Muscle layer of duodenum (tissue), 2 donors: ENCODE results near the gene TSPAN11.

Experiments used
- H3K27ac ChIP-seq: one replicate; pipeline ENCODE4 v1.7.0; 2013; ENCODE audit warnings: mild to moderate bottlenecking, low read length
- H3K27me3 ChIP-seq: one replicate; pipeline ENCODE4 v1.7.0; 2013; ENCODE audit warnings: low read depth, mild to moderate bottlenecking, control low read depth, low read length
- H3K36me3 ChIP-seq, 2 donors: one replicate each; pipeline ENCODE4 v1.7.0; 2013; ENCODE audit warnings: low read length in 2 of 2, control low read depth in 1 of 2, mild to moderate bottlenecking in 1 of 2; ENCODE audit not compliant: insufficient read depth in 2 of 2, control insufficient read depth in 1 of 2
- H3K4me1 ChIP-seq, 2 donors: one replicate each; pipeline ENCODE4 v1.7.0; 2013; ENCODE audit warnings: low read length in 2 of 2, mild to moderate bottlenecking in 2 of 2, control low read depth in 1 of 2, moderate library complexity in 1 of 2; ENCODE audit not compliant: insufficient read depth in 2 of 2, control insufficient read depth in 1 of 2
- H3K4me3 ChIP-seq, 2 donors: one replicate each; pipeline ENCODE4 v1.7.0; 2013; ENCODE audit warnings: low read length in 2 of 2, low read depth in 1 of 2, mild to moderate bottlenecking in 1 of 2
- H3K9me3 ChIP-seq, 2 donors: one replicate each; pipeline ENCODE4 v1.7.0; 2013; ENCODE audit warnings: low read length in 2 of 2, control low read depth in 1 of 2, mild to moderate bottlenecking in 1 of 2; ENCODE audit not compliant: control insufficient read depth in 1 of 2
- donor health status: healthy.

TSPAN11 gene

DNA sequence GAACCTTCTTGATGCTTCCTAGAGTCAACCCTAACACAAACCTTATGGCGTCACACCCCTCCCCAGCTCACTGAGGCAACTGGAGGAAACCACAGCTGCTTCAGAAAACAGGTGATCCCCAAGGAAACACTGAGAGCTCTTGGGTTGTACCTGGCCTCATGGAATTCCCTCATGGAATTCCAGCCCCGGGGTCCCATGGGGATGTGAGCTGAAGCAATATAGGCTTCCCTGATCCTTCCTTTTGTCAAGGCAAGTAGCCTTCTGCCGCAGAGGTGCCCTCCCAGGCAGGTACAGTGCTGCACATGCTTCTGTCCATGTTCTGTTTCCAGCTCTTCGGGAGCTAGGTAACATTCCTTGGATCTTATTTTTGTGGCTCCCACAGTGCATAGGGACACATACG is 47.3 kb downstream of the TSPAN11 start:
- no peak overlapping the region for H3K4me3 ChIP-seq
- no peak overlapping the region for H3K27ac ChIP-seq
- peaks cover 0 to 27% of the 10 kb centered on the region in 2 donors for H3K4me1 ChIP-seq
- no peaks in the 10 kb centered on the region for H3K27me3 ChIP-seq
- H3K9me3 ChIP-seq: no peaks in the 10 kb centered on the region
- no peaks in the 10 kb centered on the region for H3K36me3 ChIP-seq

- Histone ChIP-seq H3K36me3 (no peaks in the 10 kb centered on the region), H3K4me3 (no peak overlapping the region), H3K4me1 (peaks cover under 1 to 33% of the 10 kb centered on the region in 2 donors), H3K27me3 (no peaks in the 10 kb centered on the region), H3K27ac (no peak overlapping the region), H3K9me3 (no peaks in the 10 kb centered on the region)
These were observed 48.4 kb downstream of the TSPAN11 start for GRCh38 chr12:30974746-30975500.

DNA sequence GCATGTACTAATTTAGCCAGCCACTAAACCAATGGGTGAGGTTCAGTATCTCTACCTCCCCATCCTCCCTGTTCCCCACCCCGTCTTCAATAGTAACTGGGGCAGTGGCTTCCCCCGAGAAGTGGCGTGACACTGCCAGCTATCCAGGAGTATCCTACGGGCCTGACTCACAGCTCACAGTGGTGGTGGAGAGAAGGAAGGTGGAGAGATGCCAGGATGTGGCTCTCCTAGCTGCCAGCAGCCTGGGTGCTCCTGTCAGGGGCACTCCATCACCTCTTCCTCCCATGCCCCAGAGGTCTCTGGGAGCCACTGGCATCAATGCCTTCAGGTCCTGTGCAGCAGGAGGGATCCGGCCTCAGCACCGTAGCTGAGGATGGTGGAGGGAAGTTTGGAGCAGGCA is 49.0 kb downstream of the TSPAN11 start:
- Histone ChIP-seq H3K4me1 (peaks cover 4 to 31% of the 10 kb centered on the region in 2 donors), H3K27ac (no peak overlapping the region), H3K27me3 (no peaks in the 10 kb centered on the region), H3K4me3 (no peak overlapping the region), H3K36me3 (no peaks in the 10 kb centered on the region), H3K9me3 (no peaks in the 10 kb centered on the region)

GRCh38 chr12:30976206-30976605 is 49.7 kb downstream of the TSPAN11 start:
- H3K27me3 ChIP-seq: no peaks in the 10 kb centered on the region
- H3K4me1 ChIP-seq: peaks cover 4 to 30% of the 10 kb centered on the region in 2 donors
- H3K27ac ChIP-seq: no peak overlapping the region
- no peak overlapping the region for H3K4me3 ChIP-seq
- H3K9me3 ChIP-seq: no peaks in the 10 kb centered on the region
- H3K36me3 ChIP-seq: no peaks in the 10 kb centered on the region

GRCh38 chr12:30977124-30977523 is 50.6 kb downstream of the TSPAN11 start:
- Histone ChIP-seq H3K4me1 (peaks cover 4 to 30% of the 10 kb centered on the region in 2 donors), H3K27ac (no peak overlapping the region), H3K36me3 (no peaks in the 10 kb centered on the region), H3K4me3 (no peak overlapping the region), H3K9me3 (no peaks in the 10 kb centered on the region), H3K27me3 (no peaks in the 10 kb centered on the region)

DNA sequence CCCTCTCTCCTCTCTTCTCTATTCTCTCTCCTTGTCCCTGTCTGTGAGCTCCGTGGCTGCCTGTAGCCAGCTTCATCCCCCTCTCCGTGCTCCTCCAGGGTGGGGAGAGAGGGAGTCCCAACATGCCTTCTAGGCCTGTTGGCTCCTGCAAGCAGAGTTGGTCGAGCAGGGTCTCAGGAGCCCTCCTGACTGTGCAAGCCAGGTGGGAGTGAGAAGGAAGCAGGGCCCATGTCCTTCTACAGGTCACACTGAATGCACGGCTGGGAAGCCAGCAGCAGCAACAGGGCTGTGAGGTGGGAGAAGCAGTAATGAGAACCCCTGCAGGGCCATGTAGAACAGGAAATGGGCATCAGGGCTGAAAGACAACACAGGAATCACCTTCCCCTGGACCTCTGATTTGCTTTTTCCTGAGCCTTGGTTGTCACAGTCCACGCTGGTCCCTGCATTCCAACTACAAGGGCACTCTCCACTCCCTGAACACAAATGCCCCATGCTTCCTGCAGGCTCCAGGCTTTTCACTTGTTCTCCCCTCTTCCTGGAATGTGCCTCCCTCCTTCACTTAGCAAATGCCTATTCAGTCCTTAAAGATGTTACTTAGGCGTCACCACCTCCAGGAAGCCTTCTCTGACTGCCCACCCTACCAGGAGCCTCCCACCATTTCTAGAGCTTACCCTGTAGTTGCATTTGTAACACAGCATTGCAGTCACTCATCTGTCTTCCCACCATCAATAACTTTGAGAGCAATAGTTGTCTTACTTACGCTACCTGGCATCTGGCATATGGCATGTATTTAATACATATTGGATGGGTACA is 51.2 kb downstream of the TSPAN11 start:
- H3K27ac ChIP-seq: no peak overlapping the region
- H3K36me3 ChIP-seq: no peaks in the 10 kb centered on the region
- peaks cover 4 to 30% of the 10 kb centered on the region in 2 donors for H3K4me1 ChIP-seq
- no peaks in the 10 kb centered on the region for H3K27me3 ChIP-seq
- no peaks in the 10 kb centered on the region for H3K9me3 ChIP-seq
- no peak overlapping the region for H3K4me3 ChIP-seq

DNA sequence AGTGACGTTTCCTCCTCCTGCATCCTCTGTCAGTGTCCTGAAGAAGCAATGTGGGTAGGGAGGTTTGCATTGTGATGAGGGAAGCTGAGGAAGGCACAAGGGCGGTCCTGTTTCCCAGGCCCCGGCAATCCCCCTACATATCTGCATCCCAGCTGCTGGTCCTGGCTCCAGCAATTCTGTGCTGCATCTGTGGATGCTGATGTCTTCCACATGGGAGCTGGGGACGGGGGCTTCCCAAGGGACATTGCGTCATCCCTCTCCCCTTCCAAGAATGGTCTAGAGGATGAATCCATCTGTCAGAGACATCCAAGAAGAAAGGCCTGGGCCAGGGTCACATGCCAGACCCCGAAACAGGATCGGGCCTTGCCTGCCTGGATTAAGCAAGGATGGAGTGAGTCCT is 52.1 kb downstream of the TSPAN11 start:
- Histone ChIP-seq H3K36me3 (no peaks in the 10 kb centered on the region), H3K27me3 (no peaks in the 10 kb centered on the region), H3K27ac (no peak overlapping the region), H3K9me3 (no peaks in the 10 kb centered on the region), H3K4me1 (peaks cover 4 to 30% of the 10 kb centered on the region in 2 donors), H3K4me3 (no peak overlapping the region)

GRCh38 chr12:30979371-30980259 is 53.1 kb downstream of the TSPAN11 start:
- no peaks in the 10 kb centered on the region for H3K36me3 ChIP-seq
- H3K9me3 ChIP-seq: no peaks in the 10 kb centered on the region
- no peak overlapping the region for H3K27ac ChIP-seq
- H3K27me3 ChIP-seq: no peaks in the 10 kb centered on the region
- peaks cover 4 to 30% of the 10 kb centered on the region in 2 donors for H3K4me1 ChIP-seq
- H3K4me3 ChIP-seq: no peak overlapping the region

GRCh38 chr12:30980955-30981662 is 54.6 kb downstream of the TSPAN11 start:
- no peak overlapping the region for H3K4me3 ChIP-seq
- no peak overlapping the region for H3K27ac ChIP-seq
- H3K36me3 ChIP-seq: no peaks in the 10 kb centered on the region
- H3K27me3 ChIP-seq: no peaks in the 10 kb centered on the region
- H3K4me1 ChIP-seq: peaks cover 4 to 30% of the 10 kb centered on the region in 2 donors
- H3K9me3 ChIP-seq: no peaks in the 10 kb centered on the region

- H3K27me3 ChIP-seq: no peaks in the 10 kb centered on the region
- H3K36me3 ChIP-seq: no peaks in the 10 kb centered on the region
- H3K9me3 ChIP-seq: no peaks in the 10 kb centered on the region
- H3K4me3 ChIP-seq: no peak overlapping the region
- H3K4me1 ChIP-seq: peaks cover 4 to 22% of the 10 kb centered on the region in 2 donors
- no peak overlapping the region for H3K27ac ChIP-seq
These were observed 55.9 kb downstream of the TSPAN11 start for GRCh38 chr12:30982413-30982812.
